CD4-positive, alpha-beta T cell treated with Interleukin-21 for 1 hour (primary cell): Measurements from ENCODE around the gene SMIM28.
A peak's percentile ranks its signal among the peaks of the same experiment; 100 is the strongest.

Experiments
- DNase-seq: peaks from one replicate; pipeline ENCODE4 v3.0.0-alpha.2; 2020

Gene SMIM28

GRCh38 chr6:138374815-138375214 lies 2.9 kb upstream of the SMIM28 start:
- no peak for DNase-seq

- no peak for DNase-seq
These were observed 663 bp upstream of the SMIM28 start for GRCh38 chr6:138377042-138377441.

DNA sequence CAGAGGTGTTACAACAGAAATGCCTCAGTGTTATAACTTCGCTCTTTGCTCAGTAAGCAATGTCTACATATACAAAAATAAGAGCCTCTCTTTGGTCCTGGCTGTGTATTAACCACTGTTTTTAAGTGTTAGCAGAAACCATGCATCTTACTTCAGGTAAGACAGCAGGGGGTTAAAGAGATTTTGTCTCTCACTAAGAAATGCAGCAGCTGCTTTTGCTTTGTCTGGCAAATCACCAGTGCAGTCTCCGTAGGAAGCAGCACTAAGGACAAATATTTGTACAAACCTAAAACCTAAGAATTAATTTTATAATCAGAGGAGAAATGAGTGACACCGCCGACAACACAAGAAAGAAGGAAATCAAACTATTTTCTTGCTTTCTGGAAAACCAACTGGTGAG lies 758 bp downstream of the SMIM28 start:
- no peak for DNase-seq

GRCh38 chr6:138382498-138383265 lies 5.0 kb downstream of the SMIM28 start:
- no peak for DNase-seq

- no peak for DNase-seq
These were observed 6.1 kb downstream of the SMIM28 start for GRCh38 chr6:138383776-138384175.

DNA sequence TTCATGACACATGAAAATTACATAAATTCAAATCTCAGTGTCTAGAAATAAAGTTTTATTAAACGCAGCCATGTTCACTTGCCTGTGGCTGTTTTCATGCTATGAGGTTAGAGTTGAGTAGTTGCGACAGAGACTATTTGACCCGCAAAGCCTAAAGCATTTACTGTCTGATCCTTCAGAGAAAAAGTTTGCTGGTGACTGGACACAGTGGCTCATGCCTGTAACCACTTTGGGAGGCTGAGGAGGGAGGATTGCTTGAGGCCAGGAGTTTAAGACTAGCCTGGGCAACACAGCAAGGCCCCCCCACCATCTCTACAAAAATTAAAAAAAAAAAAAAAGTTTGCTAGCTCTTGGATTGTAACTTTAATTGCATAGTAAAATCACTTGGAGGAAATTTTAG lies 9.2 kb downstream of the SMIM28 start:
- DNase-seq: no peak

DNA sequence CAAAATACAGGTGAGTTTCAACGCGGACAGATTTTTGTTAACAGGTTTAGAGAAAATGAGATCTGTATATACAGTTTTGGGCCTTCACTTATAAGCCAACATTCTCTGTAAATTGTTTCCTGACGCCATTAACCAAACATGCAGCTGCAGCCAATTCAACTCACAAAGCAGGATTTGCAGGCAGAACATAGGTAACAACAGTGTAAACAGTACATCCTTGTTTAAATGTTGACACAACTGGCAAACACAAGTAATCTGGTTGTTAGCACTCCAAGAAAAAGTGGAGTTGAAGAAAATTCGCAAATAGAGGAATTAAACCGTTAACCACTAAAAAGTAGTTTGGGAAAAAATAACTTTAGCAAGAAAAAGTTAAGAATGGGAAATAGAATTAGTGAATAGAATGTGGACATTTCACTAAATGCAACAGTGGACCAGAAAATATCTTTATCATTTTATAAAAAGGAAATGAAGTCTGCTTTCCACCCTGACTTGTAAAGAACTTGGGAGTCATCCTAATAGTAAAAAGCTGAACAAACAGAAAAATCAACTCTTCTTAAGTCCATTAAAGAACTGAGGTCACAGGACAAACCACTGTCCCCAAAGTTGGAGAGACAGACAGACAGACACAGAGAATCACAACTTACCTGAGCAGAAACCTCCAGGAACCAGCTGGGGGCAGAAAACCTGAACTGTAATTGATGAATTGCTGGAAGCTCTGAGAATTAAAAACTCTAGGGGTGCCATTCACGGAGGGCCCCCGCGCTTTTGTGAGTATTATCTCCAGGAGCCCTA lies 10.1 kb downstream of the SMIM28 start:
- DNase-seq: no peak

- no peak for DNase-seq
These were observed 11.8 kb downstream of the SMIM28 start for GRCh38 chr6:138389551-138389950.

DNA sequence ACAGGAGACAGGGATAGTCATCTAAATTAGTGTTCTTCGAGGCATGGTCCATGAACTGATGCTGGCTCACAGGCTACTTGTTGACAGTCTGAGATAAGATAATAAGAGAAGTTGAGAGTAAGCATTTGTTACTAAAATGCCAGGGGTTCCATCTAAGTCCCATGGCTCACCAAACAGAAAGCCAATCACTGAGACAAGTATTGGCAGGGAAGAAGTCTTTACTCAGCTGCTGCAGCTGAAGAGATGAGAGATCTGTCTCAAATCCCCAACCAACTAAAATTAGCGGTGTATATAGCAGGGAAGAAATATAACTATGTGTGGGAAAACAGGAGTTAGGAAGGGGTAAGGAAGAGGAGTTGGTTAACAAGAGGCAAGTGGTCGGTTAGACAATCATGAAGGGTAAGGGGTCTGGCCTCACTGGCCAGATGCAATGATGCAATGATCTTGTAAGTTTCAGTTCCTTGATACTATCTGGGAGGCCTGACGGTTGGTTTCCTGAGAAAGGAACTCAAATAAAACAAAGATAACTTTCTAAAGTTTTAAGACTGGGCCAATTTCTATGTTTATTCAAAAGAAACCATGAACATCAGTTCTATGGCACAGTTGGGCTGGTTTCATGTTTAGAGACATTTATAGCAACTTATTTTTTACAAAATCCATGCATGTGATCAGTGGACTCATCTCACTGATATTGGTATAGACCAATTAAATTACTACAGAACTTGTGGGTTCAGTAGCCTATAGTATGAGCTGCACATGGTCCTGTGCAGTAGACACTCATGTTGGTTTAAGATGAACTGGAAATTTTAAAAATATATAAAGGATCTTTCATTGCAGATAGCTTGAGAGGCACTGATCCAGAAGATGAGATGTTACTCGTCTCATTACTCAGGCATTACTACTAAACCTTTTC lies 16.4 kb downstream of the SMIM28 start:
- DNase-seq: no peak

GRCh38 chr6:138396709-138397108 lies 19.0 kb downstream of the SMIM28 start:
- DNase-seq: no peak

DNA sequence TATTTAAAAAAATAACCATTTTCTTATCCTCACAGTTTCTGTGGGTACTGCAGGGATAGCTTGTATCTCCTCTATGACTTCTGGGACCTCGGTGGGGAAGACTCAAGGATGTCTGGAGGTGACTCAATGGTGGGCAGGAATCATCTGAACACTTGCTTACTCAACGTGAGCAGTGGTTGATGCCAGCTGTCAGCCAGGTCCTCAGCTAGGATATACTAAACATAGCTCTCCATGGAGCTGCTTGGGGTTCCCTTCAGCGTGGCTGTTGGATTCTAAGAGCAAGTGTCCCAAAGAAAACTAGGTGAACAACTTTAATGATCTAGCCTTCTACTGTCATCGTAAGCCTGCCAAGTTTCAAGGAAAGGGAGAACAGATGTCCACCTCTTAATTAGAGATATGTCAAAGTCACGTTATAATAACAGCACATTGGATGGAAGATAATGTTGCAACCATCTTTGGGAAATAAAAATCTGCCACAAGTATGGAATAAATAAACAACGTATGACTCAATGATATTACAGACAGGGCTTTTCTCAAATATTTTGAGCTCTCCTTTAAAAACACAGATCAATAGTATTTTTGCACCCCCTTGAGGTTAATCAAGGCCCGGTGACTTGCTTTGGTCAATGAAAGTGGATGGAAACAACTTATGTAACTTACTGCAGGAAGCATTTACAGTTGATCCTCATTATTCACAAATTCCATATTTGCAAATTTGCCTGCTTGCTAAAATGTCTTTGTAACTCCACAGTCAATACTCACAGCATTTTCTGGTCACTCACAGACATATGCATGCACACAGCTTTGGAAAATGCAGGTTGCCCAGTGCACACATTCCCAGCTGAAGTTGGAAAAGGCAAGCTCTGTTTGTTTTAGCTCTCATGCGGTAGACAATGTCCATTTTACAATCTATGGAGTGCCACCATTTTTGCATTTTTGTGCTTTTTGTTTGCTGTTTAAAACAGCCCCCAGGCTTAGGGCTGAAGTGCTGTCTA lies 19.7 kb downstream of the SMIM28 start:
- DNase-seq: no peak

DNA sequence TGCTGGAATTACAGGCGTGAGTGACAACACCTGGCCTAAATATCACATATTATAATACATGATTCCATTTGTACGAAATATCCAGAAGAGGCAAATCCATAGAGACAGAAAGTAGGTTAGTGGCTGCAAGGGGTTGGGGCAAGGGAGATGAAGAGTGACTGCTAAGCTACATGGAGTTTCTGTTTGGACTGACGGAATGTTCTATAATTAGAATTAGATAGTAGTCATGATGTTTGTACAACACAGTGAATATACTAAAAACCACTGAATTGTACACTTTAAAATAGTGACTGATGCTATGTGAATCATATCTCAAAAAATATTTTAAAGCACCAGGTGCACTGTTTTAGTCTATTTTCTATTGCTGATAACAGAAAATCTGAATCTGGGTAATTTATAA lies 22.6 kb downstream of the SMIM28 start:
- no peak for DNase-seq

- no peak for DNase-seq
These were observed 24.5 kb downstream of the SMIM28 start for GRCh38 chr6:138401960-138402837.

DNA sequence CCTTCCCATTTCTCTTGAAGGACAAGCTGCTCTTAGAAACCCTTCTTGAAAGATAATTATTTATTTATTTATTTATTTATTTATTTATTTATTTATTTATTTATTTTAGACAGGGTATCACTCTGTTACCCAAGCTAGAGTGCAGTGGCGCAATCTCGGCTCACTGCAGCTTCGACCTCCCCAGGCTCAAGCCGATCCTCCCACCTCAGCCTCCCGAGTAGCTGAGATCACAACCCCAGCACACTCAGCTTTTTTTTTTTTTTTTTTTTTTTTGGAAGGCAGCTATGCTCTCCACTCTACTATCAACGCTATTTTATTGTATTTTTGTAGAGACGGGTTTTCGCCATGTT lies 25.1 kb downstream of the SMIM28 start:
- no peak for DNase-seq

DNA sequence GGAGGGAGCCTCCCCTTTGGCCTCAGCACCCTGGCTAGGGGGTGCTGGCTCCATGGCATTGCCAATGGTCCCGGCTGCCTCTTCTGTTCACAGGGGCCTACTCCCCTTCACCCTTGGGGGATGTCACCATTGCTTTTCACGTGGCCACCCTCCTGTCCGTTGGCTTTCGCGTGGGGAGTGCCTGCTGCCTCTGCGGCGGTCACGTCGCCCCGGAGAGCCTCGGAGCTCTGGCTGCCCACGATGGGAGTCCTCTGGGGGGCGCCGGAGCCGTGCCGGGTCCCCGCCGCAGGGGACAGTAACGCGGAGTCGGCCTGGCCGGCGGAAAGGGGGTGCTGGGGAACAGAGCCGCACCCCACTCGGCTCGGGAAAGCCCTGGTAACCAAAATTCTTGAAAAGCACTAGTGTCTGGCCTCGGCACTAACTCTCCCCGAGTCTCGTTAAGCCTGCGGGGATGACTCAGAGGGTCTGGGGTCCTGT lies 25.7 kb downstream of the SMIM28 start:
- DNase-seq: peak; percentile 25

DNA sequence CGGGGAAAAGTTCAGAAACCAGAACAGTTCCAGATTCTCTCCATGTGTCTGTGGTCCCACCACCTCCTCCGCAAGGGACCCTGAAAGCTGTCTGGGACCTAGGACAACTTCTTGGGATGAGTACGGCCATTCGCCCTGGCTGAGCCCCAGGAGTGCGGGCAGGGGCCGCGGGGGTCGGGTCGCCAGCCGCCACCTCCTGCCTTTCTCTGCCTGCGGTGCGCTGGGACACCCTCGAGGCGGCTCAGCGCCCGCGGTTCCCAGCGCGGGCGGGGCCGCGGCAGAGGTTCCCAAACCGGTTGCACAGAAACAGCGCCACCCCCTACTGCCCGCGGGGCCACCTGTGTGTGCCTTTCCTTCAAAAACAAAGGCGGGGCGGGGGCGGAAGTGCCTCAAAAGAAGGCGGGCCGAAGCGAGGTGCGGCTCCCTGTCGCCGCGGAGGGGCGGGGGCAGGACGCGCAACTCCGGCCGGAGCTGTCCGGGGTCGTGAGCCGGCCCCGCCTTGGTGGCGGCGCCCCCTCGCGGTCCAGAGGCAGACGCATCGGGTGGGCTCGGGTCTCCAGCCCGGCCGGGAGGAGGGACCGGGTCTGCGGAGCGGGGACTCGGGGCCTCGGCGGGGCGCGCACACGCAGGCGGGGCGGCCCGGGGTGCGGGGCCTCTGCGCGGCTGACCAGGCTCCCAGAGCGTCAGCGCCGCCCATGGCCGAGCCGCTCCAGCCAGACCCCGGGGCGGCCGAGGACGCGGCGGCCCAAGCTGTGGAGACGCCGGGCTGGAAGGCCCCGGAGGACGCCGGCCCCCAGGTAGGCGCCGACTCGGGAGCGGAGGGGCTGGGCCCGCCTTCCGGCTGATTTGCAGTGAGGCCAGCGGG lies 26.3 kb downstream of the SMIM28 start, which contains the start of gene HEBP2:
Gene HEBP2 (plus strand): TSS at position 423 of the 865 bp plus-strand sequence. CDS start 273 bp downstream, at position 696.
- peak; percentile 93 for DNase-seq

DNA sequence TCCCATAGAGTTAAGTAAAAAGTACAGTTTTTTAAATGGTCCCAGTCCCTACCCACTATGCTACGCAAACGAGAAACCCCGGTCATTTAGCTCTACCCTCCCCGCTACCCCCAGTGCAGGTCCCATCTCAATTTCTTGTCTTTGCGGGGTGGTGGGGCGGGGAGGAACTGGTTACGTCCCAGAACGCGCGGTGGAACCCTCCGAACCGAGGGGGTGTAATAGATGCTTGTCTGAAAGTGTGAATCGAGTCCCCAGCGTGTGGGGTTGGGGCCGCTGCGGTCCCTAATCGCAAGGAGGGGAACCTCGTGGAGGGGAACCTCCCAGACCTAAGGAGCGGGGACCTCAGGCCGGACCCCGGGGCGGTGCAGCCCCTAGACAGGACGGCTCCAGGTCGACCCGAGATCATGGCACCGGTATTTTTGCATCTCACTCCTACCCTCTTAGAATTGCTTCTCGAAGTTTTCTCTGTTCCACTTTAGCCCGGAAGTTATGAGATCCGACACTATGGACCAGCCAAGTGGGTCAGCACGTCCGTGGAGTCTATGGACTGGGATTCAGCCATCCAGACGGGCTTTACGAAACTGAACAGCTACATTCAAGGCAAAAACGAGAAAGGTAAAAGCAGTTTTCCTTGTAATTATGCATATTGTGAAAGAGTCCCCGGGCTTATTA lies 27.1 kb downstream of the SMIM28 start:
- peak; percentile 23 for DNase-seq

GRCh38 chr6:138405816-138406413 lies 28.2 kb downstream of the SMIM28 start:
- no peak for DNase-seq

- DNase-seq: no peak
These were observed 28.7 kb downstream of the SMIM28 start for GRCh38 chr6:138406443-138406842.
